ENCODE data around the gene FMN2.

FMN2 gene

DNA sequence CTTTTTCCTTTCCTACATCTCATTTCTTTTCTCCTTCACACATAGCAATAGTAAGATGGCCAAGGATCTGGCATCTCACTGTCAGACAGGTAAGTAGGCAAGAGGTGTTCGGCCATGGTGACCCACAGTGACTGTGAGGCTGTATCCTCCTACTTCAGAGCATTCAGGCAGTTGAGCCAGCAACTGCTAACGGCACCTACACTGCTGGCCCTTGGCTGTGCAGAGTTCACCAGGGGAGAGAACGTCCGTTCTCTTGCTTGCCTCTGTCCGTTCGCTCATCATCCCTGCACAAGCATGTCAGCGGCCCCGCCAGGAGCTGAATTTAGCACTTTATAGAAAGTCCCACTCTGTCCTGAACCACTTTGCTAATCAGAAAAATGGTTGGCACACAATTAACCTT, 406.7 kb downstream of the FMN2 start:
- ATAC-seq, result no peak

DNA sequence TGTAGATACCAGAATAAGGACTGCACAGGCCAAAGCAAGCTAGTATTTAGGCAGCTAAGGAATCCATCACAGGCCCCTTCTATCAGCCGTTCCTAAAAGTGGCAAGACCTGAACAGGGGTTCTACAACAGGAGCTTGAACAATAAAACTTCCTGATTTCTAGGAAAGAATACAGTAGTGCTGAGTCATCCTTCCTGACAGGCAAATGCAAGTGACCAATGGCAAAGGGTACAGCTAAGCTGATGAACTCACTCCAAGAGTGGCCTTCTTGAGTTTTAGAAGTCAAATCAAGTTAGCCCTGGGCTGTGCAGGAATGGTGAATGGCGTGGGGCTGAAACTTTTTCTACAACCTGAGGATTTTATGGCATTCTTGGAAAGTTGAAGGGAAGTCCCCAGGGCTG, 407.3 kb downstream of the FMN2 start:
- ATAC-seq, result no peak

DNA sequence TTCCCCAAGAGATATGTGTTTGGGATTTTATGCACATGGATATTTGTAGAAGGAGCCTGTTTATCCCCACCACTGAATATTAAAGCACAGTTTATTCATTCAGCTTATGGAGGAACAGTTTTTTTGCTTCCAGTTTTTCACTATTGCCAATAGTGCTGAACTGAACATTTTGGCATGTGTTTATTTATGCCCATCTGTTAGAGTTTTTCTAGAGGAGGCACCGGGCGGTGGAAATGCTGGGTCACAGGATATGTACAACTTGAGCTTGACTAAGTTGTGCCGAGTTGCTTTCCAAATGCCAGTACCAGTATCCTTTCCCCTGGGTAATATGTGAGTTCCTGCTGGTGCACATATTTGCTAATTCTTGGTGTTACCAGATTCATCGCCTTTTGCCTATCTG, 409.0 kb downstream of the FMN2 start:
- no peak for ATAC-seq

DNA sequence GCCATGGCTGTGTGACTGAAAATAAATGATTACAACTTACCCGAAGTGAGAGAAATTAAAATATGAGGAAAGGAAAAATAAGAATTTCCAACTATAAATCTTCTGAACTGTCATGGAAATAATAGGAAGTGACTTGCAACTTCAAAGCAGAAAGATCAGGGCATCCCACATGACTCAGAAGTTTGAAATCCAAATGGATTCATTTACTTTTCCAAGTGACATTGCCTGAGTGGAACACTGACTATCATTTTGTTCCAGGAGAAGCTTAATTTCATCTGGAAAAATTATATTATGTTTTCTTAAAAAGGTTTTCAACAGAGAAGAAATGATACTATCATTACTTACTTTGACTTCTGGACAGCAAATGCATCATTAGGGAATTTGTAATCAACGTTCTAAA, 409.4 kb downstream of the FMN2 start:
- no peak for ATAC-seq

DNA sequence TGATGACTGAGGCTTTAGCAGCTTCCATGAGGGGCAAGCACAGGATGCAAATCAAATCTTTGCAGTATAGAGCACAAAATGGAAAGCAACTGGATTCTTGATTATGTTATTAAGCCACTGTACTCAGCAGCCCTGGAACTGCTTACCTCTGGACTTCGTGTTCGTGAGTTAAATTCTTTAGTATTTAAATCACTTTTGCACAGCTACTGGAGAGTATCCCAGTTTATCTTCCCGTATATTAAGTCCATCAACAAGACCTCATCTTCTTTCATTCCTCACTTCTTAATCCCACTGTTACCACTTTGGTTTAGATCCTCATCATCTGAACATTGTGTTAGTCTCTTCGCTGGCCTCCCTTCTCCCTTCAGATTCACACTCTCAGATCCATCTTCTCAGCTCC, 411.4 kb downstream of the FMN2 start:
- no peak for ATAC-seq

DNA sequence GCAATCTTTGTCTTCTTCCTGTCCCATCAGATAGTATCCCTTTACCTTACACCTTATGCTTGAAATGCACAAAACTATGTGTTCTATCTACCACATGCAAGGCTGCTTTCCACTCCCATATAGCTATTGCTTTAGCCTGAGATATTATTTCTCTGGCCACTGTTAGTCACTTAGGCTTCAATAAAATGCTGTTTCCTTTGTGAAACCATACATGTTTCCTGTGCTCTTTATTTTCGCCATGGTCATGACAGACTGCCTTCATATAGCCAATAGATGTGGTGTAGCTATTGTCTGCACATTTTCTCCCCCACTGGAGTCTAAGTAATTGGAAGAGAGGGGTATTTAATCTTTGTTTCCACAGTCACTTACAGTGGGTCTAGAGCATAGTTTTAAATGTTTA, 411.9 kb downstream of the FMN2 start:
- ATAC-seq, result no peak

DNA sequence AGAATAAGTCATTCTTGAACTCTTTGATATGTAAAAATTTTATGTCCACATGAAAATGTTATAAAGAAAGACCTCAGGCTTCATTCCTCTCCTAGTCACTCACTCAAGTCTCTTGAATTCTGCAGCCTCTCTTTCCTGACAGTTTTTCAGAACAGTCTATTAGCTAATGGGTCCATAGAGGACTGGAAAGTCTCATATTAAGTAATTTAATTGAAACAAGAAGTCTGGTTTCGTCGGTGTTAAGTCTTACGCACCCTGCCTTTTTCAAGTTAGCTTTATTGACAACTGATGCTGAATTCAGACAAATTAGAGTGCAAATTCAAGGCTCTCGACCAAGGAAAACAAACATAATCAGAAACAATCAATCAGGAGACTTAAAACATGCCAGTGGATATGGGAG, 414.5 kb downstream of the FMN2 start:
- ATAC-seq, result no peak

DNA sequence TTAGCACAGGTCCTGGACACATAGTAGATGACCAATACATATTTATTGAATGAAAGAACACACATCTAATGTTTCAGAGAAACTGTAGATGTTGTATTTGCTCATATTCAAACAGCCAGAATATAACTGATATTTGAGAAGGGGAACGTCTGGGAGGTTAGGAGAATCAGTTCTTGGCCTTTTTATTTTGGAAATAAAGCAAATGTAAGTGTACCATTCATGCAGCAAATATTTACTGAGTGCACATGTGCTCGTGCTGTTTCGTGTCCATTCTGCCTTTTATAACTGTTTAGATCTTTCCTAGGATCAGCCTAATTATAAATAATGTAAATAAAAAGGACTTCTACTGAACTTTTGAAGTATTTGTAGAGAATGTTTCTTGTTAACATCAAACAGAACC, 416.5 kb downstream of the FMN2 start:
- no peak for ATAC-seq

DNA sequence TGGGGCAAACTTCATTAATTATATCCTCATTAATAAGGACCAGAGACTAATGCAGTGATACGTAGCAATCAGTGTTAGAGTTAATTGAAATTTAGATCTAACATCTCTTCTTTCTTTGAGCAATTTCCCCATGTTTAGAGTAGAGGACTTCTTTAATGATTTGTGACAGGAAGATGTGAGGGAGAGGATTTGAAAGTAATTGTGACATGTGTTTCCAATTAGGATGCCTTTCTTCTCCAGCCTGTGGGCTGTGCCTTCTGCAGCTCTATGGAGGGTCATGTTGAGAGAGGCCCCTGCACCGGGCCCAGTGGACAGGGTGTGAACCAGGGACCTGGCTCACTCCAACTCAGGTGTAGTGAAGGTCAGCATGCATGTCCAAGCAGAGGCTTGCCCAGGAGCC, 417.3 kb downstream of the FMN2 start:
- no peak for ATAC-seq

DNA sequence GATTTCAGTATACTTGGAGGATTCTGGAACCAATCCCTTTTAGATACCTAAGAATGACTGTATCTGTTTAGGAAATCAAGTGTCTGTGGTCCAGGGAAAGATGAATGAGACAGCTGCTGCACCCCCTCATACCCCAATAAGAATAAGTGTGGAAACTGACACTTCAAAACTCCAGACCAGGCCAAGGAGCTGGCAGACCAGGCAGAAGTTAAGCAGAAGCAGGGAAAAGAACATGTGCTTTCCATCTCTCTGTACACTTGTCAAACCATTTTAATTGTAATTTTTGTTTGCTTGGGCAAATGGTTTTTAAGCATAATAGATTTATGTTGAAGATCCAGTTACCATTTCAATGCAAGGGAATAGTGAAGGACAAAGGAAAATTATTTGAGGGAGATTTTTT, 420.1 kb downstream of the FMN2 start:
- ATAC-seq, result no peak

DNA sequence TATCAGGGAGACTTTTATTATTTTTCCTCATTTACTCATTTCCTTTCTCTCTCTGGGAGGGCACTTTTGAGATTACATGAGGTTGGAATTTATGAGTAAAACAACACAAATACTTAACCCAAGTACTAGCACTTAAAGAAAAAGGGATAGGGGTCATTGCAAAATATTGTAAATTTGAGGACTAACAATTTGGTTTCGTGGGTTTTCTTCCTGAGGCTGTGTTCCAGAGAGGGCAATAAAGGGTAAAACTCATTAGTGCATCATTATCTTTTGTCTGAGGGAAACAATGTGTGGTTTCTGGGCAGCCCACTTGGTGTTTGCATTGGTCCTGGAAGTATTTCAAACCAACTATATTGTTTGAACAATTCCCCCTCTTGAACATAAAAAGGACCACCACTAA, 423.8 kb downstream of the FMN2 start:
- ATAC-seq, result no peak

DNA sequence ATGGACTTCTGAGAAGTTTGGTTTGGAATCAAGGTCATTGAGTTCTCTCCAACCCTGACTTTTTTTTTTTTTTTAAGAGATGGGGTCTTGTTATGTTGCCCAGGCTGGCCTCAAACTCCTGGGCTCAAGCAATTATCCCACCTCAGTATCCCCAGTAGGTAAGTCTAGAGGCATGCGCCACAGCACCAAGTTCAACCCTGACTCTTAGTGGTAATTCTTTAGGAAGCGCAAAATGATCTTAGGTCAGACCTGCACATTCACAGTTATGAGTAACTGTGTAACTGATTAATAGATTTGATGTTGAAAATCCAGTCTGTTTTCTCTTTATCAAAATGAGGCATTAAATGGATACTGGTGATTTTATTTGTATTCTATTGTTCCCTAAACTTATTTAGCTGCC, 424.4 kb downstream of the FMN2 start:
- ATAC-seq, result no peak

DNA sequence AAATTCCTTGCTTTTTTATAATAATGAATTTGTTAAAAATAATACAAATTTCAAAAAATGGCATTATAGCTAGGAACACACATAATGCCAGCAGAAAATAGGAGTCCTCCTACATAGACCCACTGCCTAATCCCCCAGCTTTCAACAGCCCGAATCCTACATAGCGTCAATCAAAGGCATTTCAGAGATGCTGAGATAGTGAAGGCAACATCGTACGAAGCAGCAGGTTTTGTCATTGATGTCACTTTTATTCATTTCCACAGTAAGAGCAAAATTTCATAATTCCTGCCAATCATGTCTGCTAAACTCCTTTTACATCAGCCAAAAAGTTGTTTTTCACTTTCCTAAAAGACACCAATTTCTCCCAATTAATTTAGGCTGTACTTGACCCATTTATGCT, 426.2 kb downstream of the FMN2 start:
- ATAC-seq, result no peak

DNA sequence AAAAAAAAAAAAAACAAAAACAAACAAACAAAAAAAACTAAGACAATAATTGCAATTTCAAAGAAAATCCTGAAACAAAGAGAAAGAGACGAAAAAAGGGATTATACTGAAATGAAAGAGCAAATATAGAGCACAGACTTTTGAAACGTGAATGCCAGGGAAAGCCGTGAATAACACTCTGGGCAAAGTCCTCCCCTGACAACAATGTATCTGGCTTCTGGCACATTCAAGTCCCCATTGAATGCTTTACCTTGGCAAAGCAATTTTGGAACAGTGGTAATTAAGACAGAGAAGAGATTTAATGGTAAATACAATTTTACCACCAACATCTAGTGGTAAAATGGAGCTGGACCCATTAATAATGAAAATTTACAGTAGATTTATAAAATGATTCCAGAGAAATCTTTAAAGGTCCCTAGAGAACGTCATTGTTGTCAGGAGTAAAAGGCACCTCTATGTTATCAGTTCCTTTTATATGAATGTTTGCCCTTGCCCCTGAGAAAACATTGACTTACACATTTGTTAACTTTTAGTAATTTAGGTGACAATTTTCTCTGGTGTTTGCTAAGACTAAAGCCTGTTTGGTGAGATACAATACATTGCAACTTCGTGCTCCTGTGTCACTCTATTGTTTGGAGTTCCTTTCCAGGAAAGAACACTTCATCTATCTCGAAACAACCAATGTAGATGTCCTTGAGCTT, 430.6 kb downstream of the FMN2 start:
- no peak for ATAC-seq

DNA sequence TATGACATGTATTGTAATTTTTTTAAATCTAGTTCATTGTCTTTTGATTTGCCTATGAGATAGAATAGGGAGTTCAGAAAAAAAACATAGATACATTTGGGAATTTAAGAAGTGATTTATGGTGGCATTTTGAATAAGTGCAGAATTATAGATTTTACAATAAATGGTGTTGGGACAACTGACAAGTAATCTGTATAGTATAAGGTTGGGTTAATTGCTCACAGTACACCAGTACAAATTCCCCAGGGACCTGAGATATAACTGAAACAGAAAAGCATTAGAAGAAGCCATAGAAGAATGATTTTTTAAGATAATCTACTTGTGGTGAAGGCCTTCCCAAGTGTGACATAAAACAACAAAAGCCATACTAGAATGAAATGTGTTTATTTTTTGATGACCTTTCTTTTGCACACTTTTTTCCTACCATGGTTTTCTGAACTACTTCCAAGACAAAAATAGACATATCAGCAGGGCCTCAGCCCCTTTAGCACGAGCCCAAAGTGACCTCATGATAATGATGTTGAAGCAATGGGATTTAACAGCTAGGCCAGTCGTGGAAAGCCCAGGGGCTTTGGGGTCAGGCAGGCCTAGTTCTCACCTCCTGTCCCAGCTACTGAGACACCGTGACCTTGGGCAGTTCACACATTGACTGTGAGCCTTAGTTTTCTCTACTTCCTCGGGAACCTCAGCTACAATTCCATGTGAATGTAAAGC, 432.8 kb downstream of the FMN2 start:
- no peak for ATAC-seq
